Lower leg skin (tissue), 4 donors: Measurements from ENCODE around the gene ST14. TPM values are rescaled to one million over a fixed set of nuclear protein-coding genes. Genes with fewer than 3 reads are reported as not detected.

Experiments used
- DNase-seq, 2 donors: peaks; one replicate each; pipeline ENCODE4 v3.0.0-alpha.2; 2019; ENCODE audit warnings: low spot score in 2 of 2
- H3K4me3 ChIP-seq: fragments of 200-600 bp; sonication (generic); 2 replicates; pipeline ENCODE4 v1.5.1; 2017; ENCODE audit warnings: mild to moderate bottlenecking, low read depth; ENCODE audit not compliant: poor library complexity, severe bottlenecking
- POLR2A ChIP-seq, 2 donors: fragments of 450-650 bp; IDR thresholded peaks; one replicate each; pipeline ENCODE4 v1.6.1; 2016 to 2017; ENCODE audit warnings: antibody characterized with exemption in 2 of 2, mild to moderate bottlenecking in 1 of 2, moderate library complexity in 1 of 2
- WGBS, 2 donors: methylation state at CpG; one replicate each; pipeline ENCODE4 v1.1.5; 2018; 5-methylcytosine and 5-hydroxymethylcytosine counted together
- intact Hi-C: fragments of 100-400 bp; cut with DNase I; formaldehyde crosslinking; loops from one replicate; pipeline ENCODE4 v1.15.0; 2023; ENCODE audit warnings: low total_unique reads
- total RNA-seq, 4 donors: library from RNA; depleted of rRNA; stranded (reverse); fragments of >200 nt; gene quantifications; one replicate each; pipeline ENCODE4 v1.1.0, GENCODE V29; 2016
- TF ChIP-seq, protein P1 (sequence below), 3 donors: fragments of 450-650 bp; IDR thresholded peaks; one replicate each; pipeline ENCODE4 v1.5.1; 2016; ENCODE audit warnings: antibody characterized with exemption in 3 of 3, mild to moderate bottlenecking in 3 of 3, moderate library complexity in 2 of 3

ST14 gene
- total RNA-seq = 100 to 1,000 TPM in 1 of 4 donors, 10 to 100 TPM in 3; 75.4 to 107 (median 87.1) TPM

- H3K4me3 ChIP-seq = peak within 1 kb of the TSS; percentile 11
- 2% methylated on average over 59 to 78 of the region's 89 CpGs for WGBS, 2 donors
- DNase-seq = peak; percentile 51 to 88
- intact Hi-C loops = no loop called here
- TF ChIP-seq POLR2A (IDR thresholded peaks at IDR 0.05) = no peak
- TF ChIP-seq, protein P1, sequence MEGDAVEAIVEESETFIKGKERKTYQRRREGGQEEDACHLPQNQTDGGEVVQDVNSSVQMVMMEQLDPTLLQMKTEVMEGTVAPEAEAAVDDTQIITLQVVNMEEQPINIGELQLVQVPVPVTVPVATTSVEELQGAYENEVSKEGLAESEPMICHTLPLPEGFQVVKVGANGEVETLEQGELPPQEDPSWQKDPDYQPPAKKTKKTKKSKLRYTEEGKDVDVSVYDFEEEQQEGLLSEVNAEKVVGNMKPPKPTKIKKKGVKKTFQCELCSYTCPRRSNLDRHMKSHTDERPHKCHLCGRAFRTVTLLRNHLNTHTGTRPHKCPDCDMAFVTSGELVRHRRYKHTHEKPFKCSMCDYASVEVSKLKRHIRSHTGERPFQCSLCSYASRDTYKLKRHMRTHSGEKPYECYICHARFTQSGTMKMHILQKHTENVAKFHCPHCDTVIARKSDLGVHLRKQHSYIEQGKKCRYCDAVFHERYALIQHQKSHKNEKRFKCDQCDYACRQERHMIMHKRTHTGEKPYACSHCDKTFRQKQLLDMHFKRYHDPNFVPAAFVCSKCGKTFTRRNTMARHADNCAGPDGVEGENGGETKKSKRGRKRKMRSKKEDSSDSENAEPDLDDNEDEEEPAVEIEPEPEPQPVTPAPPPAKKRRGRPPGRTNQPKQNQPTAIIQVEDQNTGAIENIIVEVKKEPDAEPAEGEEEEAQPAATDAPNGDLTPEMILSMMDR (IDR thresholded peaks at IDR 0.05) = no peak
Observed at GRCh38 chr11:130159657-130160497, at the start of gene ST14. ST14 (plus strand) TSS chr11:130159782; CDS start chr11:130159980, 198 bp downstream.

GRCh38 chr11:130110339-130111108, 49.1 kb upstream of the ST14 start:
- no peak for TF ChIP-seq POLR2A (IDR thresholded peaks at IDR 0.05)
- TF ChIP-seq, protein P1 (IDR thresholded peaks at IDR 0.05) = no peak
- DNase-seq = no peak
- no peak overlapping the region for H3K4me3 ChIP-seq
- intact Hi-C loops = no loop called here
- WGBS, 2 donors = 96 to 97% methylated on average over 7 of the region's 7 CpGs

DNA sequence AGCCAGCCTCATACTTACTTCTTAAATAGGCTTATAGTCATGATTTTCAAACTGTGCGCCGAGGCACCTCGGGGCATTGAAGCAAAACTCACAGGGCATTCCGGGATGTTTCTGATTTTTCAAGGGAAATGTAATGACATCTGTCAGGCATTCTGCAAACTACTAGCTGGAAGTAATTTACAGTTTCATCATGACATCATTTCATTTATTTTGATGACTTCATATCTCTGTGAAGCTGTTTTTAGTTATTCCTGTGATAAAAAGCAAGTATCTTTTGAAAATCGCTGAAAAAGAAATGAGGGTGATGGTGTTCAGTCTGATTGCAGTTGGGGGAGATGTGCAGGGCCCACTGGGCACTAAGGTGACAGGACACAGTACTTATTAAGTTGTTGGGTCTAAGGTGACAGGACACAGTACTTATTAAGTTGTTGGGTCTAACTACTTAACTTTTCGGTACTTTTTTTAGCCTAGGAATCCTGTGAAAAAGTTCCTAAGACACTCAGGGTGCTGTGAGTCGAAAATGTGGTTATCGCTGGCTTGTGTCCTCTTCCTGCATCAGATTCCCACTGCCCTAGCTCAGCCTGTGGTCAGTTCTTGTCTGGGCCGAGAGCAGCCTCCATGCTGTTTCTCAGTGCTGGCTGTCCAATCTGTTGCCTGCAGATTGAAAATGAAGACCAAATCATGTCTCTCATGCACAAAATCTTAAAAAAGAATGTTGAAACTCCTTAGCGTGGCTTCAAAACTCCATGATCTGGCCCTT, 47.3 kb upstream of the ST14 start:
- TF ChIP-seq POLR2A (IDR thresholded peaks at IDR 0.05) = no peak
- TF ChIP-seq, protein P1 (IDR thresholded peaks at IDR 0.05) = no peak
- no peak overlapping the region for H3K4me3 ChIP-seq
- intact Hi-C loops = no loop called here
- 92 to 93% methylated on average over 10 of the region's 10 CpGs for WGBS, 2 donors
- DNase-seq = no peak

GRCh38 chr11:130114281-130114680, 45.3 kb upstream of the ST14 start:
- TF ChIP-seq POLR2A (IDR thresholded peaks at IDR 0.05) = no peak
- TF ChIP-seq, protein P1 (IDR thresholded peaks at IDR 0.05) = no peak
- 94 to 97% methylated on average over 5 of the region's 5 CpGs for WGBS, 2 donors
- DNase-seq = no peak
- H3K4me3 ChIP-seq = no peak overlapping the region
- intact Hi-C loops = no loop called here

DNA sequence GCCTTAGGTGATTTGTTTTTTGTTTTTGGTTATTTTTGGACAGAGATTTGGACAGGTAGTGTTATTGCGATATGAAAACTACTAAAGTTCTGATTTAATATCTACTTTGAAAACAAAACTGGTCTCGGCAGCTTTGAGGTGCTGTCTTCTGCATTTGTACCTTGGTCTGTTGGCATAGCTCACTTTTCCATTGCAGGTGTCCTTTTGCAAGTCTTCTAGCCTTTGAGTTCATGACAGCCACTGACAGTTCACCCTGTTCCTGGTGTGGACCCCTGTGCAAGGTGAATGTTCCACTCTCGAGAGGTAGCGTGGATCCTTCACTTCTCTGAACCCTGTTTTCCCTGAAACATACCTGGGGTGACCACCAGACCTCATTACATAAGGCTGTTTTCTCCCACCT, 44.9 kb upstream of the ST14 start:
- TF ChIP-seq, protein P1 (IDR thresholded peaks at IDR 0.05) = no peak
- TF ChIP-seq POLR2A (IDR thresholded peaks at IDR 0.05) = no peak
- intact Hi-C loops = no loop called here
- 89 to 95% methylated on average over 4 of the region's 4 CpGs for WGBS, 2 donors
- no peak overlapping the region for H3K4me3 ChIP-seq
- DNase-seq = no peak
